ENCODE measurements around the gene TROAP. TPM values are rescaled to one million over a fixed set of nuclear protein-coding genes. Genes with fewer than 3 reads are reported as not detected.
"Not testable (repeated sequence)": the region's sequence is repeated elsewhere in the genome, so short reads cannot be mapped to it uniquely, and the experiment has no call there.

The TROAP gene
- total RNA-seq, 2 experiments from 2014 or later = 42.7 to 44.4 TPM

- CTCF ChIA-PET = interaction anchor here (4.2 kb wide), 1 partner anchor 26 kb away, joined by 17 read pairs; the partner anchor contains the start of gene DNAJC22
- POLR2A ChIA-PET = not testable (repeated sequence)
Measured at GRCh38 chr12:49320411-49321103, 2.5 kb upstream of the TROAP start.

GRCh38 chr12:49322367-49322707, 718 bp upstream of the TROAP start:
- CTCF ChIA-PET = interaction anchor here (0.8 to 4.2 kb wide), 6 partner anchors 9 to 34 kb away, joined by 3 to 17 read pairs (median 8); partner anchors contain the start of genes DNAJC22 and PRPH

GRCh38 chr12:49323524-49324097, 556 bp downstream of the TROAP start:
- ChIA-PET CTCF (interaction anchor here (1.0 to 4.2 kb wide), 5 partner anchors 19 to 35 kb away, joined by 3 to 17 read pairs (median 11); partner anchors contain the start of genes DNAJC22 and PRPH), POLR2A (interaction anchor here (1.5 to 1.6 kb wide), 2 partner anchors 19 to 43 kb away, joined by 5 to 6 read pairs; partner anchors contain the start of gene SPATS2)

More at GRCh38 chr12:49322367-49322707, 718 bp upstream of the TROAP start:
- POLR2A ChIA-PET = interaction anchor here (0.8 to 1.6 kb wide), 4 partner anchors 20 to 397 kb away, joined by 3 to 6 read pairs (median 4); partner anchors contain the start of genes FKBP11 and SPATS2

GRCh38 chr12:49325606-49326005, 2.6 kb downstream of the TROAP start:
- CTCF ChIA-PET = interaction anchor here (2.2 kb wide), 1 partner anchor 33 kb away, joined by 5 read pairs; no protein-coding TSS in a partner anchor
- POLR2A ChIA-PET = no interaction called here

GRCh38 chr12:49327368-49327767, 4.3 kb downstream of the TROAP start:
- CTCF ChIA-PET = no interaction called here
- POLR2A ChIA-PET = no interaction called here

GRCh38 chr12:49327887-49328286, 4.8 kb downstream of the TROAP start:
- CTCF ChIA-PET = interaction anchor here (0.7 kb wide), 1 partner anchor 10 kb away, joined by 4 read pairs; no protein-coding TSS in a partner anchor
- POLR2A ChIA-PET = no interaction called here

GRCh38 chr12:49328816-49329215, 5.8 kb downstream of the TROAP start:
- ChIA-PET CTCF (interaction anchor here (1.9 kb wide), 1 partner anchor 30 kb away, joined by 4 read pairs; no protein-coding TSS in a partner anchor), POLR2A (no interaction called here)

- ChIA-PET CTCF (interaction anchor here (1.9 to 3.5 kb wide), 2 partner anchors 13 to 28 kb away, joined by 4 to 31 read pairs; no protein-coding TSS in a partner anchor), POLR2A (no interaction called here)
Measured at GRCh38 chr12:49330032-49330619, 7.1 kb downstream of the TROAP start.

GRCh38 chr12:49330631-49331379, 7.8 kb downstream of the TROAP start:
- POLR2A ChIA-PET = no interaction called here
- CTCF ChIA-PET = interaction anchor here (0.6 to 3.5 kb wide), 7 partner anchors 8 to 42 kb away, joined by 3 to 31 read pairs (median 6); partner anchors contain the start of genes DNAJC22, PRPH and TROAP

GRCh38 chr12:49331380-49332222, 8.5 kb downstream of the TROAP start:
- POLR2A ChIA-PET = no interaction called here
- CTCF ChIA-PET = interaction anchor here (0.6 to 3.5 kb wide), 10 partner anchors 9 to 184 kb away, joined by 3 to 31 read pairs (median 5); partner anchors contain the start of genes DNAJC22, PRPH and TROAP

- ChIA-PET POLR2A (no interaction called here), CTCF (interaction anchor here (0.6 to 3.5 kb wide), 9 partner anchors 10 to 474 kb away, joined by 3 to 31 read pairs (median 6); partner anchors contain the start of genes DNAJC22, PRPH and TROAP)
Measured at GRCh38 chr12:49332441-49332861, 9.4 kb downstream of the TROAP start.

- ChIA-PET POLR2A (no interaction called here), CTCF (interaction anchor here (0.6 to 3.5 kb wide), 7 partner anchors 10 to 475 kb away, joined by 3 to 31 read pairs (median 4); partner anchors contain the start of gene PRPH)
Measured at GRCh38 chr12:49332891-49333371, 9.9 kb downstream of the TROAP start.

- CTCF ChIA-PET = interaction anchor here (1.0 to 3.5 kb wide), 4 partner anchors 13 to 113 kb away, joined by 3 to 28 read pairs (median 8); partner anchors contain the start of genes DNAJC22 and PRPH
- POLR2A ChIA-PET = not testable (repeated sequence)
Measured at GRCh38 chr12:49333778-49334177, 10.7 kb downstream of the TROAP start.

- ChIA-PET POLR2A (no interaction called here), CTCF (interaction anchor here (1.4 to 2.8 kb wide), 3 partner anchors 13 to 39 kb away, joined by 5 to 12 read pairs (median 8); partner anchors contain the start of genes DNAJC22 and PRPH)
Measured at GRCh38 chr12:49334226-49334625, 11.2 kb downstream of the TROAP start.

GRCh38 chr12:49334681-49335080, 11.6 kb downstream of the TROAP start:
- POLR2A ChIA-PET = no interaction called here

GRCh38 chr12:49335118-49335954, 12.3 kb downstream of the TROAP start:
- CTCF ChIA-PET = interaction anchor here (1.4 to 2.8 kb wide), 3 partner anchors 12 to 40 kb away, joined by 5 to 12 read pairs (median 8); partner anchors contain the start of genes DNAJC22 and PRPH
- POLR2A ChIA-PET = no interaction called here

More at GRCh38 chr12:49334681-49335080, 11.6 kb downstream of the TROAP start:
- CTCF ChIA-PET = interaction anchor here (1.4 to 2.8 kb wide), 3 partner anchors 12 to 39 kb away, joined by 5 to 12 read pairs (median 8); partner anchors contain the start of genes DNAJC22 and PRPH
